GM13976 (cell line): ENCODE measurements around the gene SSX2IP.

ENCODE experiments used
- DNase-seq: peaks from one replicate; pipeline ENCODE4 v3.0.0; 2012; ENCODE audit warnings: low spot score
- CTCF ChIP-seq: IDR thresholded peaks from 2 replicates; pipeline ENCODE4 v1.5.1; 2012; ENCODE audit warnings: borderline replicate concordance, mild to moderate bottlenecking; ENCODE audit not compliant: insufficient read depth; ENCODE audit errors: extremely low read depth, missing control alignments, control extremely low read depth
- in situ Hi-C: fragments of 300-500 bp; cut with MboI; formaldehyde crosslinking; loops from one replicate; pipeline ENCODE4 v1.12.0; 2022; ENCODE audit warnings: low sequenced_read_pairs, mixed read lengths, inconsistent platforms; ENCODE audit not compliant: unreplicated experiment

SSX2IP gene

DNA sequence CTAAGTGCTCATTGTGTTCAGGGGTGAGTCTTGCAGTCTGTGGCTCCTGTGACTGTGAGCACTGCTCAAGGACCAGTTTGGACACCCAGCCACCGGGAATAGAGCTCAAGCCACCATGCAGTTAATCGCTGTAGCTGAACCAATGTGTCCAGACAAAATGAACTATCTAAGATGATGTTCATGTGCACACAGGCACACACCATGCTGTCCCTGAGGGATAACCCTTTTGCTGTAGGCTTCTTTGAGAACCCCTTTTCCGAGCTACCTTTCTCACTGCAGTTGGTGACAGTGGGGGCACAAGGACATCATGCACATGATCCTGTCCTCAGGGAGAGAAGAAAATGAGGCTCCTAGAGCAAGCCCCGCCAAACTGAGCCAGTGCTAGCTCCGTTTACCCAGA, 65.4 kb downstream of the SSX2IP start:
- in situ Hi-C loops = loop anchor here (25.0 kb wide), 1 partner anchor 488 kb away; the partner anchor contains the start of gene PRKACB
- no peak for DNase-seq
- no peak for TF ChIP-seq CTCF

GRCh38 chr1:84621553-84621952, 68.7 kb downstream of the SSX2IP start:
- in situ Hi-C loops = no loop called here
- no peak for TF ChIP-seq CTCF
- no peak for DNase-seq

DNA sequence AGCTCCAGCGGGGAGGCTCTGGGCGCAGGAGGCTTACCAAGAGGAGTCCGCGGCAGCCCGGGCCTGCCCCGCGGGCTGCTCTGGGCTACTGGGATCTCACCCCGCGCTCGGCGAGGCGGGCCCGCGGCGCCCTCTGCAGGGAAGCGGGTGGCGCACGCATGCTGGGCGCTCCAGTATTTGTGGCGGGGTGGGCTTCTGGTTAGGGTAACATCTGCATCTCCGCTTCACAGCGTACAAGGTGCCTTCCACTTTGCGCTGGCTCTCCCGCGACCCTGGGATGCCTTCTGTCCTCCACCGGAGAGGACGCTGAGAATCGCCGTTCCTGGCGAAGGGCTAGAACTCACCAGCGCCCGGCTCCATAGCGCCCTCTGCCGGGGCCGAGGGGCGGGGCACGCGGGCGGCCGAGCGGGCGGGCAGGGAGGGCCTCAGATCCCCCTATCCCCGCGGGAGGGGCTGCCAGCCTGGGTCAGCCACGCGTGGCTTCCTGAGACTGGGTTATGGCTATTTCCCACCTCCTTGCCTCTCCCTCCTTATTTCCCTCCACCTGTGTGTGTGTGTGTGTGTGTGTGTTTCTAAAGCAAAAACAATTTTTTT, 69.4 kb downstream of the SSX2IP start:
- in situ Hi-C loops = no loop called here
- DNase-seq = peak; percentile 90
- peak; percentile 81 for TF ChIP-seq CTCF

GRCh38 chr1:84619383-84620102, 70.7 kb downstream of the SSX2IP start:
- TF ChIP-seq CTCF = no peak
- in situ Hi-C loops = loop anchor here (10.0 kb wide), 1 partner anchor 175 kb away; no protein-coding TSS in a partner anchor
- DNase-seq = no peak

DNA sequence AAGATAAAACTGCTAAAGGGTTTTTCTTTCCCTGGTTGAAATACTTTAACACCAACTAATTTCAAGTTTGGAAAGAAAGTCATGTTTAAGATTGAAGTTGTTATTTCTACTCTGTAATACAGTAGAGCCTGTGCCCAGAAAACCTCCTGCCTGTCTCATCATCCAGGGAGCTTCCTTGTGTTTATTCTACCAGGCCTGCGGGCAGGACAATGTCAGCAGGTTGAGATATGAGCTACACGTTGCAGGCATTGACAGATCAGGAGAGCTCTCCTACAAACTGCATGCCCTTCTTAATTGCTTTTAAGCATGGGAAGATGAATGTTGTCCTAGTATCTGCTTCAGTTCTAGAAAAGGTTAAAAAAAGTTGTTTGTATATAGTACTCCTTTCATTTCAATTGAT, 72.9 kb downstream of the SSX2IP start:
- no peak for TF ChIP-seq CTCF
- DNase-seq = no peak
- in situ Hi-C loops = loop anchor here (10.0 kb wide), 1 partner anchor 173 kb away; no protein-coding TSS in a partner anchor

GRCh38 chr1:84615790-84616189, 74.5 kb downstream of the SSX2IP start:
- TF ChIP-seq CTCF = no peak
- in situ Hi-C loops = loop anchor here (10.0 kb wide), 1 partner anchor 171 kb away; no protein-coding TSS in a partner anchor
- DNase-seq = no peak
